Loucy (cell line): ENCODE results near the gene SLC8A2.

Experiments
- CTCF ChIP-seq: fragments of 200-600 bp; sonication (generic); conservative IDR thresholded peaks from 2 replicates; pipeline ENCODE4 v1.5.1; 2014; ENCODE audit warnings: mild to moderate bottlenecking, antibody characterized with exemption, low read length
- EZH2phosphoT487 ChIP-seq: fragments of 200-600 bp; IDR thresholded peaks from 2 replicates; pipeline ENCODE4 v1.6.1; 2018; ENCODE audit warnings: antibody characterized with exemption, mild to moderate bottlenecking, moderate library complexity, borderline replicate concordance

GRCh38 chr19:47390533-47391488 lies 80.9 kb downstream of the SLC8A2 start:
- TF ChIP-seq CTCF (no peak), EZH2phosphoT487 (no peak)
